HEK293T (cell line): ENCODE data around the gene SH2B2.

ENCODE experiments used
- ARNT ChIP-seq: fragments of 450-650 bp; IDR thresholded peaks from 2 replicates; pipeline ENCODE4 v1.6.1; 2017; ENCODE audit warnings: mild to moderate bottlenecking
- BHLHE40 ChIP-seq: fragments of 450-650 bp; IDR thresholded peaks from 2 replicates; pipeline ENCODE4 v1.6.1; 2016; ENCODE audit warnings: mild to moderate bottlenecking, moderate library complexity, borderline replicate concordance
- CTBP1 ChIP-seq: fragments of 450-650 bp; IDR thresholded peaks from 2 replicates; pipeline ENCODE4 v1.6.1; 2016; ENCODE audit warnings: borderline replicate concordance
- ELF4 ChIP-seq: fragments of 450-650 bp; IDR thresholded peaks from 2 replicates; pipeline ENCODE4 v1.6.1; 2017; ENCODE audit warnings: antibody characterized with exemption
- FOXA1 ChIP-seq: fragments of 450-650 bp; IDR thresholded peaks from 2 replicates; pipeline ENCODE4 v1.6.1; 2016; ENCODE audit warnings: mild to moderate bottlenecking
- FOXK2 ChIP-seq: fragments of 450-650 bp; IDR thresholded peaks from 2 replicates; pipeline ENCODE4 v1.6.1; 2016; ENCODE audit warnings: mild to moderate bottlenecking
- FOXM1 ChIP-seq: fragments of 450-650 bp; IDR thresholded peaks from 2 replicates; pipeline ENCODE4 v1.6.1; 2017; ENCODE audit warnings: mild to moderate bottlenecking, borderline replicate concordance
- LEF1 ChIP-seq: fragments of 450-650 bp; IDR thresholded peaks from 2 replicates; pipeline ENCODE4 v1.6.1; 2017; ENCODE audit warnings: mild to moderate bottlenecking, borderline replicate concordance
- NFRKB ChIP-seq: fragments of 450-650 bp; IDR thresholded peaks from 2 replicates; pipeline ENCODE4 v1.6.1; 2016; ENCODE audit warnings: mild to moderate bottlenecking, moderate library complexity
- SP1 ChIP-seq: fragments of 450-650 bp; IDR thresholded peaks from 2 replicates; pipeline ENCODE4 v1.6.1; 2017
- SUZ12 ChIP-seq: fragments of 450-650 bp; IDR thresholded peaks from 2 replicates; pipeline ENCODE4 v1.6.1; 2016; ENCODE audit warnings: mild to moderate bottlenecking
- TARDBP ChIP-seq: fragments of 450-650 bp; IDR thresholded peaks from 2 replicates; pipeline ENCODE4 v1.6.1; 2016
- ZNF384 ChIP-seq: fragments of 450-650 bp; IDR thresholded peaks from 2 replicates; pipeline ENCODE4 v1.6.1; 2016
- TF ChIP-seq, protein P1 (sequence below): fragments of 450-650 bp; IDR thresholded peaks from 2 replicates; pipeline ENCODE4 v1.6.1; 2016

GRCh38 chr7:102260856-102261255, 25.8 kb upstream of the SH2B2 start:
- TF ChIP-seq ZNF384 (no peak), NFRKB (no peak), ELF4 (no peak), FOXA1 (no peak), BHLHE40 (no peak), FOXK2 (no peak), TARDBP (no peak), SP1 (no peak), CTBP1 (no peak), SUZ12 (no peak), ARNT (no peak), LEF1 (no peak), FOXM1 (no peak)
- TF ChIP-seq, protein P1, sequence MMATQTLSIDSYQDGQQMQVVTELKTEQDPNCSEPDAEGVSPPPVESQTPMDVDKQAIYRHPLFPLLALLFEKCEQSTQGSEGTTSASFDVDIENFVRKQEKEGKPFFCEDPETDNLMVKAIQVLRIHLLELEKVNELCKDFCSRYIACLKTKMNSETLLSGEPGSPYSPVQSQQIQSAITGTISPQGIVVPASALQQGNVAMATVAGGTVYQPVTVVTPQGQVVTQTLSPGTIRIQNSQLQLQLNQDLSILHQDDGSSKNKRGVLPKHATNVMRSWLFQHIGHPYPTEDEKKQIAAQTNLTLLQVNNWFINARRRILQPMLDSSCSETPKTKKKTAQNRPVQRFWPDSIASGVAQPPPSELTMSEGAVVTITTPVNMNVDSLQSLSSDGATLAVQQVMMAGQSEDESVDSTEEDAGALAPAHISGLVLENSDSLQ: no peak
